Activated naive CD4-positive, alpha-beta T cell (primary cell): Measurements from ENCODE around the gene RBMS1.

Experiments used
- DNase-seq, 4 experiments: peaks; one replicate each; lab custom pipeline; 2025; lab: John Stamatoyannopoulos, UW

The RBMS1 gene

DNA sequence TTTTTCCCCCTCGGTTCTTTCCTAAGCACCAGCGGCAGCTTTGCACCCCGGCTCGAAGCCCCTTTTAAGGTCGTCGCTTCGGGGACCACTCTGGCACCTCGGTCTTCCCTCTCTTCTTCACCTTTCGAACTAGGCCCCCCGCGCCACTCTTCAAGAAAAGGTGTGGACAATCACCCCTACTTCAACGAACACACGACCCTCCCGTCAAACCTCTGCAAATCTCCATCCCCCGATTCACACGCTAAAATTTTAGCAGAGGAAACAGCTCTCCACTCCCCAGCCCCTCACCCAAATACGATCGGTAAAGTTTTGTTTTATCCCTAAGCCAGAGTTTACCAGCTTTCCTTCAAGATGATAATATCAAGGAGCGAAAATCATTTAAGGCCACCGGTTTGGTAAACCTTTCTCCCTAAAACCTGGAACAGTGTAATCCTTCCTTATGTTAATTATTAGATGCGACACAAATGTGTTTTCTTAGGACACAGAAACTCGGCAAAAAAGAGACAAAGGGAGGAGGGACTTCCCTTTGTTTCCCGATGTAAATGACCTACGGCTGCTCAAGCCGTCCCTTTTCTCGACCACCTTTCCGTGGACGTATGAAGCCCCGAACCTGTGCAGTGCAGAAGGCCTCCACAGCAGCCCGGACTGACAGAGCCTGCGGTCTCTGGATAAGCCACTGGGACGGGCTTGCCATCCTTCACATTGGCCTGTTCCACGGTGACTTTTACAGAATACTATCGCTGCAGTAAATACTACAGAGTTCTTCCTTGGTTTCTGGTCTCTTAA lies 85.2 kb downstream of the RBMS1 start:
- no peak for DNase-seq

DNA sequence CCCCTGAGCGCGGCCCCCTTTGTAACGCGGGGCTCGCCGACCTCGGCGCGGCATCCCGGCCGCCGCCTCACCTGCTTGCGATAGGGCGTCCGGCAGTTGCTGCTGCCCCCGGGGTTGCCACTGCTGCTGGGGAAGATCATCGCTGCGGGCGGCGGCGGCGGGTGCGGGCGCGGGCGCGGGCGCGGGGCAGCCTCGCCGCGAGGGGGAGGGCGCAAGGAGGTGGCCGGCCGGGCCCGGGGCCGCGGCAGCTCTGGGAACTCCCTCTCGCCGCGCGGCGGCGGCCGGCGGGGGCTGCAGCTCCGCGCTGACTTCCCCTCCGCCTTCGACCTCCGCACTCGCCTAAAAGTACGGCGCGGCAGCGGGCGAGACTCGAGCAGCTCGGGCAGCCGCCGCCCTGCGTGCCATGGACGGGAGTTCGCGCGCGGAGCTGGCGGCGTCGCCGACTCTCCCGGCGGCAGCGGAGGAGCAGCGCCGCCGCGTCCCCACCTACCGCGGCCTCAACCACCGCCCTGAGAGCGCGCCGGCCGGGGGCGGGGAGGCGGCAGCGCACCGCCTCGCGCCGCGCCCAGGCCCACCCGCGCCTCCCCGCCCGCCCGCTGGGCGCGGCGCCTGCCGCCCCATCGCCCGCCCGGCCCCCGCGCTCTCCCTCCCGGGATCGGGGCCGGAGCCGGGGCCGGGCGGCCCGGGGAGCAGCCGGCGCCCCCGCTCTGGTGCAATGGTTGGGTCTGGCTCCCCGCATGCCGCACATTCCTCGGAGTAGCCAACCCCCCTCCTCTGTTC lies 86.0 kb downstream of the RBMS1 start:
- peak; percentile 17 to 58 (median 32) for DNase-seq

DNA sequence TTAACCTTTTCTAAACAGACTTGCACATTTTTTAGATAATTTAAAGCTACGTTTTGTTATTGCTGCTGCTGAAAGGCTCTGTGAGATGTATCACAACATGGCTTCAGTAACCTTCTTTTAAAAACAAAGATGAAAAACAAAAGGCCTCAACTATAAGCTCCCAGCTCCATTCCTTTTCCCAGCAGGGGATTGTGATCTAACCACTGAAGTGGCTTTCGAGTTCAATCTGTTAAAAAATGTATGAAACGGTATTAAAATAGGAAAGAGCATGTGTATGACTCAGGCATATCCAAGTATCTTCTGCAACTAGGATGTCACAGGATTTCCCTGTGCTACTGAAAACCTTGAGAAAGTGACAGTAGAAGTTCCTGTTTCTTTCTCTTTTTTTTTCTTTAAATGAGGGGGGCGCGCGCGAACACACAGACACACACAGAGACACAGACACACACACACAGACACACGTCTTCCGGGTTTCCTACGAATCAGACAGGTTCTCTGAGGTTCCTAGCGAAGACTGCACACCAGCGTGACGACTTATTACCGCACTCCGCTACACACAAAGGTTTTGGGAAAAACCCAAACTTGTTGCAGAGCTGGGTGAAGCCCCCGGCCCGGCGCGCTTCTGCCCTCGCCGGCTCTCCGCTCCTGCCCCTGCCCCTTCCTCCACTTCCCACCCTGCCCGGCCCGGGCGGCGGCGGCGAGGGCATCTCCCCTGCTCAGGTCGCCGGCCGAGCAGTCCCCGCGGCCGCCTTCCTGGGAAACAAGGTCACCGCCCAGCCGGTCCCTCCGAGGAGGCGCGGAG lies 86.8 kb downstream of the RBMS1 start:
- DNase-seq: peak; percentile 38 to 49 (median 40)

DNA sequence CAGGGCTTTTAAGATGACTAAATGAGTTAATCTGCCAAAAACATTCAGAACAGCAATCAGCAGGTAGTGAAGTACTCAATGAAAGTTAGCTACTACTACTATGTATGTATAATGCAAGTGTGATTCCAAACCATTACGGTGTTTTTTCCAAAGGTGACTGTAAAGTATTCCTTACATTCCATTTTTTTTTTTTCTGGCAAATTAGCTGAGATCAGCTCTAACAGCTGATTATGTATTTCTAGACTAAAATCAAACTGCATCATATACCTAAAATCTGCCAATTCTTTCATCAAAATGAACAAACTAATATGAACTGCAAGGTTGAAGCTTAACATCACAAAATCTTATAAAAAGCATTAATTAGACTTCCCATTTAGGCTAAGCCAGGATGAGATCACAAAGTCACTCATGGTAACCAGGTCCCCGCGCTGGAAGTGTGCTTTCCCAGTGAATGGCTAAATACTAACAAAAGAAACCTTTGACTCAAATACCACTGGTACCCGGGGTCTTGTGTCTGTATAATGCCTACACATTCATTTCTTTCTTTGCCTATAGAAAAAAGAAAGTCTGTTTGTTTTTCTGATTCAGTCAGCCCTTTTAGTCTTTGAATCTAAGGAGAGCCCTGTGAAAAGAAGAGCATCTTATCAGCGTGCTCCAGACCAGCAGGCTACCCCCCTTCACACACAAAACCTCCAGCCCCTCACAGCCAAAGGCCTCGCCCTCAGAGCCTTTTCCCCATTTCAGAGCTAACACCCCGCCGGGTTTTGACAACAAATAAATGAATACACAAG lies 88.3 kb downstream of the RBMS1 start:
- DNase-seq: no peak

DNA sequence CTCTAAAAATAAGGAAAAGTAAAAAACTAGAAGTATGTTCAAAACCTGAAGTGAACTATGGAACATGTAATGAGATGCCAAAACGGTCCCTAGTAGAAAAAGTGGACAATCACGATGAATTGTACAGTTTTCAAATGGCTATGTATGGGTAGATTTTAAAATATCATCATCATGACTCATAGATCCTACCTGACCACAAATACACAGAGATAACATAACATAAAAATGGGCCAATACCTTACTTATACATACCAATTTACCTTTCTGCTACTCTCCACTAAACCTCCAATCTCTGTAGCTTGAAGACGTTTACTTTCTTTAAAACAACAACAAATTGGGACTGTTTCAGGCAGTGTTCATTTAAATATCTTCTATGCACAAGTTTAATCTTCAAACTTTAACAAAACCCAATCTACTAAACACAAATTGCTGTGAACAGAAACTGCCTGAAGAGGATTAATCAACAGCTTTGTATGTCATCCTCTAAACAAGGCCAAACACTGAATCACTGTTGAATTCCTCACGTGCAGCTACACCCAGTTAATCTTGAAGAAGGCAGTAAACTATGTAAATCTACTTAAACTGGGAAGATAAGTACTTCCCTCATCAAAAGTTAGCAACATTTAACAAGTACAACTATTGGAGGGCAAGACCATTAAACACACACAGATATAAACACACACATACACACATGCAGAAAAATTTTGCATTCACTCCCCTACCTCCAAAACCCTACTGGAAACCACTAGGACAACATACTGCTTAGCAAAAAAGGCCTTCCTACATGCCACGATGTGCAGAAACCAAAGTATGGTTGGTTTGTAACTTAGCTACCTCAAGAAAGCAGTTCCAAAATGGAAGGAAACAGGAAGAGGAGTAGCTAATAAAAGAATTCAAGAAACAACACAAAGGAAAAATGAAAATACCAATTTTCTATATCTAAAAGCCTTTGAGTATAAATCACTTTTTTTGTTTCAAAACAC lies 90.3 kb downstream of the RBMS1 start:
- DNase-seq: no peak

DNA sequence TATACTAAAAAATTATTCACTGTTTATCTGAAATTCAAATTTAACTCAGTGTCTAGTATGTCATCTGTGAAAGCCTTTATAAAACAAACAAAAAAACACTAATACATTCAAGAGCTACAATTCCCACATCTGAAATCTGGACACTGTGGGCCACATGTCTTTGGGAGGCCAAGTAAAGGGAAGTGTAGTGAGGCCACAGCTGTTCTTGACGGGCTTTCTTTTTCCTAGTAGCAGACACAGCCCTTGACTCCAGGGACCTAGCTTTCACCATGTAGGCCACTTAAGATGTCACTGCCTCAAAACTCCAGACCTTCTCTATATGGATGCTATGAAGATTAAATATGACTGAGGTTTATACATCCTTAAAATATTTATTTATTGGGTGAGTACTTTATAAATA lies 91.1 kb downstream of the RBMS1 start:
- no peak for DNase-seq

DNA sequence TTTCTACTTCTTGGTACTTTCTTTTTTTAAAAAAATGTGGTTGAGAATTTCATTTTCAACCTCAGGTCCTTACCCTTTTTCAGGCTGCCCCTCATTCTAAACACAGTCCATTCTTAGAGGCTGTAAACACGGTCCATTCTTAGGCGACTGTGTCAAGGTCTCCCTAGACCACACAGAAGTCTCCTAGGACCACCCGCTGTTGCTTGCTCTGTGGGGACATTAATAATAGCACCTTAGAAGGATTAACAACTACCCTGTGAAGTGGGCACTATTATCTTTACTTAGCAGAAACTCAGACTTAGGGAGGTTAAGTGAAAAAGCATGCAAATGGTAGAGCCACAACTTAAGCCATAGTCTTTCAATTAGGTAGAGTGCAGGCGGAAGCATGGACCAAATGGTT lies 91.7 kb downstream of the RBMS1 start:
- DNase-seq: no peak

DNA sequence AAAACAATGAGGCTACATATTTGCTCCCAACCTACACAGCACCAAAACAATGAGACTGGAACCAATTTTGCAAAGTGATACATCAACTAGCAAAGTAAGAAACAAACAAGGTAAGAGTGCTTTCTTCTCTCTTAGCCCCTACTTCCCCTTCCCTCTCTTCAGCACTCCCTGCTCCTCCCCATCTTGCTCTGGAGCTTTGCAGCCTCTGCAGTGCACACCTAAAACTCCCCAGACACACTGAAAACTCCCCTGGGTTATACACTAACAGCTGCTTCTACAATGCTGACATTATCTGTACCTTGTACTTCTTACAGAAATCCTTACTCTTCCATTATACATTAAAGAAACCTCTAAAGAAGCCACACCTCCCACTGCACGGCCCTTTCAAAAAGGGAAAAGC lies 93.7 kb downstream of the RBMS1 start:
- no peak for DNase-seq

DNA sequence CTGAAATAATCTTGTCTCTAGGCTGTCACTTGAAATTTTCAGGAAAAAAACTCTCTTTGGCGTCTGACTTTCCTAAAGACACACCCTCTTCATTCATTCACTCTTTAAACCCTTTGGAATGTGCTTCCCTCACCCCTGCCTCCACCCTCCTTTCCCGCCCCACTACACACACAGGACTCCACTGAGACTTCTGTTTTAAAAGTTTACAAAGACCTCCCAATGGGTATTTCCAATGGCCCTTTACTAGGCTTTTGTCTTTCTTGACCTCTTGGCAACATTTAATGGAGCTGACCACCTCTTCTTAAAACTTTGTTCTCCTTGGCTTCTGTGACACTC lies 96.1 kb downstream of the RBMS1 start:
- DNase-seq: no peak

DNA sequence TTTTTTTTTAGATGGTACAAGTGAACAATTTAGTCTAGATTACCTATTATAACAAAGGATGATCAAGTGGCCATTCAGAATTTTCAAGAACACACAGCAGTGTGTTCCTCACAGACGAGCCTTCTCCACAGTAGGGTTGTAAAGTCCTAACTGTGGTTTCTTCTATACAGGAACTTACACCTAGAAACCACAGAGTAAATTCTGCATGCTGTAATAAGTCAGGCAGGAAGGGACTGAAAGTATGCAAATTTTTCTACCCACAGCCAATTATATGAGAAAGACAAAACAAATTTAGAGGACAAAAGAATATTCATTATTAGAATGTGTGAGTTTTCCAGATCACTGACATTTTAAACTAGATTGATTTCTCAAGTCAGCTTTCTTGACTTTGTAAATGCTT lies 99.5 kb downstream of the RBMS1 start:
- no peak for DNase-seq

DNA sequence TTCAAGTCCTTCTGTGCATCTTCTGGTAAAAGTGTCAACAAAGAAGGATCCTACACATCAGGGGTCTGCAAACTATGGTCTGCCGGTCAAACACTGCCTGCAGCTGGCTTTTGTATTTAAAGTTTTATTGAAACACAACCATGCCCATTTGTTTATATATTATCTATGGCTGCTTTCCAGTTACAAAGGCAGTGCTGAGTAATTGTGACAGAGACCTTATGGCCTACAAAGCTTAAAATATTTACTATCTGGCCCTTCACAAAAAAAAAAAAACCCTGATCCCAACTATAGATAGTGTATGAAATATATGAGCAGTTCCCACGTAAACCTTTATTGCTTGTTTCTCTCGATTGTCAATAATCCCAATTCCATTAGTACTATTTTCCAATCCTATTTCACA lies 101.4 kb downstream of the RBMS1 start:
- no peak for DNase-seq

DNA sequence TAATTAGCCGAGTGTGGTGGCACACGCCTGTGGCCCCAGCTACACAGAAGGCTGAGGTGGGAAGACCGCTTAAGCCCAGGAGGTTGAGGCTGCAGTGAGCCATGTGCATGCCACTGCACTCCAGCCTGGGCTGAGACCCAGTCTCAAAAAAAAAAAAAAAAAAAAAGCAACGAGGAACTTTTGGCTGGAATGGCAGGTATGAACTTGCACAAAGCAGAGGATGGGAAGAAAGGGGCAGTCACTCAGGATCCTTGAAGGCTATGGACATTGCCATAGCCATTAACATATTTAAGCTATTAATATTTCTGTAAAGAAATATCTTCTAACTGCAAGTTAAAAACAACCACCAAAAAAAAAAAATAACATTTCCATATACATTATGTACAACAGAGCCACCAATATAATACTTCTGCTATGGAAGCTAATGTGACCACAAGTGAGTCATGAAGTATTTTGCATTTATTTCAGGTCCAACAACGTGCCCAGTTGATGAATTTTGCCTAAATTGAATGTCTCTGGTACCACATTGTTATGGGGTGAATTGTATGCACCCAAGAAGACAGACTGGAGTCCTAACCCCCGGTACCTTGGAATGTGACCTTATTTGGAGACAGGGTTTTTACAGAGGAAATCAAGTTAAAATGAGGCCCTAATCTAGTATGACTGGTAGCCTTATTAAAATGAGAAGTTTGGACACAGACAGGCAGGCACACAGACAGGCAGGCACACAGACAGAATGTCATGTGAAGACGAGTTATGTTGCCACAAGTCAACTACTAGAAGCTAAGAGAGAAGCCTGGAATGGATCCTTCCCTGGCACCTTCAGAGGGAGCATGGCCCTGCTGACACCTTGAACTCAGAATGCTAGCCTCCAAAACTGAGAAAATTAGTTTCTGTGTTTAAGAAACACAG lies 102.8 kb downstream of the RBMS1 start:
- no peak for DNase-seq

DNA sequence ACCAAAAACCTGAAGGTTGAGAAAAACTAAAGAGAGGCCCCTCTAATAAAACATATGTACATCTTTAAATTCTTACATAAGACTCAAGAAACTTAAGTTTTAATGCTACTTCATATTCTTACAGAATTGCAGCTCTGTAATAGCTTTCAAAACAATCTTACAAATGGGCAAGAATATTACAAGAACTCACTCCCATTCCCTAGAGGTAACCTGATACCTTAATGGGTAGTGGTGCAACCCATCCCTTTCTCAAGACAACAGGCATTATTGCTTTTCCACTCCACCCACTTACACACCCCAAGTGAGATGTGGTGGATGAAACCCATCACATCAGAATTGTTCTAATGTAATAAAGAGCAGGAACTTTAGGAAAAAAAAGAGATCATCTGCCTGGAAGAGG lies 103.7 kb downstream of the RBMS1 start:
- DNase-seq: no peak

DNA sequence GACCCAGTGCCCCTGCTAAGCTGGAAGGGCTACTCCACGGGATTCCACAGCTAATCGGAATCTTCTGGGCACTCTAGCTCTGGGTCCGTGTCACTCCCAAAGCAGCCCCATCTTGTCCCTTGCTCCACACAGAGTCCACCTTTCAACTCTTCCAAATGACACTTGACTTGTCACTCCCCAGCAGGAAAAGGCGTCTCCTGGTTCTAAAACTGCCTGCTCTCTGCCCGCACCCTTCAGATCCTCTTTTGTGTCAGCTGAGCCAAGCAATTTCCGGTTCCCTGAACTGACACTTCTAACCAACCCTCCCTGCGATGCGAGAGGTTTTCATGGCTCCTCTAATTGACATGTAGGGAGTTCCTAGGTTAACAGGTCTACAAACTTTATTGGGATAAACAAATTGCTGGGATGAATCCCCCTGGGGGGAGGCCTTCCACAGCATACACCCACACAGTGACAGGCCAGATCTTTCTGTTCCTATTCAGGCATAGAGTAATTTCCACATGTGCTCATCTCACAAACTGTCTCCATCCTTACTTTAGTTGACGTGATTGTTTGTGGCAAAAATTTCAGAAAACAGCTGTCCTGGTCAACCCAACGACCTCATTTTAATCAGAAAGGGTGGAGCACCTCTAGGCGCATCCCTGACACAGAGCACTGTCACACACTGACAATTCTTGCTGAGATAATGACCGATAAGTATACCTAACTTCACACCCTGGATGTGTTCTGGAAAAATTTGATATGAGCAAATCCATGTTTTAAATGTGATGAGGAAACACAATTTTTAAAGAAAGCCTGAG lies 104.9 kb downstream of the RBMS1 start:
- peak in 1 of 4 experiments; percentile 14 for DNase-seq

DNA sequence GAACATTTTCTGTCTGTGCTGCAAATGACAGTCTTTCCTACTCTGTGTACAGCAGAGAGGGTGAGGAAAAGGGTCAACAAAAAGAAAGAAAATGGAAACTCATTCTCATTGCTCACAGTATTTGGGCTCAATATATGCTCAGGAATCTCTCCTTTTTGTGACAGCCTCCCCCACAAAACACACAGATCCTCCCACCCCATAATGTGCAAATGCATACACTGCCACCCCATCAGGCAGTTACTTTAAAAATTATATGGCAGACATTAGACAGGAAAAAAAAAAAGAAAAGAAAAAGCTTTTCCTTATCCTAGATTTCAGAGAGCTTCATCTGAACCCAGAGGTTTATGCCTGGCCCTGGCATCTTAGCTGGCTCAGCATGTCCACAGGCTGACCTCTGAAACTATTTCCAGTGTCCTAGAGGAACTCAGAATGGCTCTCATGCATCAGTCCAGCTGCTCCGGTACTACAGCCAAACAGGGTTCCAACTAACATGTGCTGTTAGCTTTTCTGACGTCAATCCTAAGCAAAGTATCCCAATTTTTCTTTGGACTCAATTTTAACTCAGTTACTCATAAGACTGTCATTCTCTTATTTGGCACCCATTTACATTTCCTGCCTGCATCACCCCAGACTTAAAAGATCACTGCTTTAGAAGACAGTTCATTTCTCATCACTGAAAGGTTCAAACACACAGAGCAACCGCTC lies 105.9 kb downstream of the RBMS1 start:
- no peak for DNase-seq

DNA sequence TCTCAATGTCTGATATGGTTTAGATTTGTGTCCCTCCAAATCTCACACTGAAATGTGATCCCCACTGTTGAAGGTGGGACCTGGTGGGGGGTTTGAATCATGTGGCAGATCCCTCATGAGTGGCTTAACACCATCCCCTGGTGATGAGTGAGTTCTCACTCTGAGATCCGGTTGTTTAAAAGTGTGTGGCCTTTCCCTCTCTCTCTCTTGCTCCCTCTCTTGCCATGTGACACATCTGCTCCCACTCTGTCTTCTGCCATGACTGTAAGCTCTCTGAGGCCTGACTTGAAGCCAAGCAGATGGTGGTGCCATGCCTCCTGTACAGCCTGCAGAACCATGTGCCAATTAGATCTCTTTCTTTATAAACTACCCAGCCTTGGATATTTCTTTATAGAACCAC lies 108.8 kb downstream of the RBMS1 start:
- DNase-seq: no peak

DNA sequence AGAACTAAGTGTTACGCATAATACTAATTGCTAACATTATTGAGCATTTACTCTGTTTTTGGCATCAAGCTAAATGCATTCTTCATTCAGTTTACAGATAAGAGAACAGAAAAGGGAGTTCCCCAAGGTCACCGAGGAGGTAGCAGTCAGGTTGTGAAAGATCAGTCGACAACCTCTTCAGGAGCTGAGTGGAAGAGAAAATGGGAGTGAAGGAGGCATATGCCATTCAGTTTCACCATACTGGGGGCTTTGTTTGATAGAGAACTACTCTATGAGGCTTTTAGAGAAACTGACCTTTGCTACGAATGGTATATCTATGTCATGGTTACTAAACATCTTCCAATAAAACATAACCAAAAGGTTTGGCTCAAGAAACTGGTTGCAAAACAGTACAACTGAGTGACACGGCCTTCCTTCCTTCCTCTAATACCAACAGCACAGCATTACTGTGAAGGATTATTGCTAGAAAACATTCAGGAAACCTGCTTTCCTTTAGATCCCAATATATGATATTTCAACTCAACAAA lies 112.1 kb downstream of the RBMS1 start:
- DNase-seq: no peak

DNA sequence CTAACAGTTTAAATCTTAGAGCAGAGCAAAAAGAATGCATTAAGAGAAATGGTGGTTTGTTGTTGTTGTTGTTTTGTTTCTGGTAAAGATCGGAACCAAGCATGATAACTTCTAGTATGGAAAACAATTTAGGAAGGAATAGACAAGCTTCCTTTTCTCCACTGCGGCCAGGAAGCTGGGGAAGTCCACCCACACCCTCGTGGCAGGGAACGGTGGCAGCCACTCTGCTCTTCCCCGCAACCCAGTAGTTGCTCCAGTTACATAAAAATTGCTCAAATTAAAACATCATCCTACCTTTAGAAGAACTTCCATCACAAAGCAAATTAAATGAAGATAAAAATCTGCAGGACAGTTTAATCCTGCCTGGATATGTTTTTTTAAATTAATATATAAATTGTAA lies 113.0 kb downstream of the RBMS1 start:
- DNase-seq: no peak
